Ishikawa (cell line): ENCODE data around the gene ENDOG.

Experiments used
- CEBPB ChIP-seq: IDR thresholded peaks from 2 replicates; pipeline ENCODE4 v1.6.1; 2012
- EP300 ChIP-seq: IDR thresholded peaks from 2 replicates; pipeline ENCODE4 v1.6.1; 2012; ENCODE audit warnings: borderline replicate concordance
- RAD21 ChIP-seq: IDR thresholded peaks from 2 replicates; pipeline ENCODE4 v1.6.1; 2012; ENCODE audit warnings: low read depth
- TAF1 ChIP-seq: IDR thresholded peaks from 2 replicates; pipeline ENCODE4 v1.6.1; 2012; ENCODE audit warnings: low read depth, mild to moderate bottlenecking
- TEAD4 ChIP-seq: IDR thresholded peaks from 2 replicates; pipeline ENCODE4 v1.6.1; 2012

GRCh38 chr9:128833696-128834095 is 15.4 kb downstream of the ENDOG start:
- TF ChIP-seq RAD21 (no peak), CEBPB (no peak), EP300 (no peak), TAF1 (no peak), TEAD4 (no peak)
